Measurements from ENCODE around the gene SCCPDH. TPM values are rescaled to one million over a fixed set of nuclear protein-coding genes. Genes with fewer than 3 reads are reported as not detected.

Gene SCCPDH
- total and polyA plus RNA-seq, 9 of the 15 experiments (the other 6 are each of a cell fraction or from before 2014, with no cell fraction given): 7.0 to 61.9 (median 38.3) TPM

- no peak overlapping the region for H3K4me3 ChIP-seq
- H3K79me2 ChIP-seq (ENCODE audit: control insufficient read depth, insufficient read depth, low read length): no peaks in the 10 kb centered on the region
- peaks cover 61 to 68% of the 10 kb centered on the region in 2 experiments for H3K27me3 ChIP-seq (ENCODE audit: control insufficient read depth in 2 of 2, insufficient read depth in 2 of 2, low read length in 2 of 2)
- no peaks in the 10 kb centered on the region for H3K36me3 ChIP-seq (ENCODE audit: control insufficient read depth, insufficient read depth, low read length)
- BruUV-seq (replicated peaks): no TSS peak
- 0% methylated on average over 3 of the region's 3 CpGs for WGBS (ENCODE audit: insufficient coverage, low coverage, missing lambda C conversion rate)
- H3K4me1 ChIP-seq (replicated peaks in 1 of 2; ENCODE audit: control insufficient read depth in 2 of 2, insufficient read depth in 2 of 2, low read length in 2 of 2): no peaks in the 10 kb centered on the region
- DNase-seq (ENCODE audit: extremely low read depth in 1 of 4, low spot score in 3 of 4) (no peak), ATAC-seq (no peak), FAIRE-seq (no peak)
- intact Hi-C loops (cut with micrococcal nuclease) (no loop called here), in situ Hi-C loops (cut with MboI) (no loop called here)
- CTCF ChIA-PET (ENCODE audit: low intra/inter-chr PET ratio): no interaction called here
- no peak overlapping the region for H3K4me2 ChIP-seq (ENCODE audit: insufficient read depth, low read length)
- H3K9me3 ChIP-seq (replicated peaks; ENCODE audit: control insufficient read depth, insufficient read depth, low read depth, low read length): 0 out of 2 replicates have a peak, but pooled peaks cover 1% of the 10 kb centered on the region
- no peak overlapping the region for H2AFZ ChIP-seq (ENCODE audit: low read depth, low read length)
- no peak overlapping the region for H3K27ac ChIP-seq (ENCODE audit: extremely low read depth, low read depth, low read length)
- POLR2A ChIA-PET: interaction anchor here (0.6 kb wide), 1 partner anchor 590 kb away, joined by 3 read pairs; no protein-coding TSS in a partner anchor
- TF ChIP-seq ZSCAN29 (IDR thresholded peaks at IDR 0.05) (no peak), TCF3 (CRISPR knock-in tag; IDR thresholded peaks at IDR 0.05) (no peak), DLX4 (CRISPR knock-in tag; IDR thresholded peaks at IDR 0.05) (no peak), IRF9 (tag; IDR thresholded peaks at IDR 0.05) (no peak), TCF7L2 (IDR thresholded peaks at IDR 0.05; ENCODE audit: low read depth, low read length) (no peak), ZNF217 (CRISPR knock-in tag; IDR thresholded peaks at IDR 0.05) (no peak), KAT2B (IDR thresholded peaks at IDR 0.05; ENCODE audit: low read depth, low read length) (no peak), ZNF41 (CRISPR knock-in tag; conservative IDR thresholded peaks at IDR 0.05) (no peak)
- no peak overlapping the region for H3K9ac ChIP-seq (ENCODE audit: insufficient read depth in 1 of 2, low read depth in 2 of 2, low read length in 2 of 2)
- H3K9me1 ChIP-seq (ENCODE audit: control insufficient read depth, insufficient read depth, low read length): no peaks in the 10 kb centered on the region
- no peaks in the 10 kb centered on the region for H4K20me1 ChIP-seq (replicated peaks; ENCODE audit: control insufficient read depth, insufficient read depth, low read length)
Measured at GRCh38 chr1:246811985-246812384, 87.8 kb downstream of the SCCPDH start.
